Measurements from ENCODE around the gene ANKRD13C.

Gene ANKRD13C

GRCh38 chr1:70295749-70296148 is 58.8 kb downstream of the ANKRD13C start:
- no peak for DNase-seq (ENCODE audit: low read depth)

GRCh38 chr1:70293186-70293843 is 61.2 kb downstream of the ANKRD13C start:
- no peak for DNase-seq (ENCODE audit: low read depth)

GRCh38 chr1:70290218-70290617 is 64.3 kb downstream of the ANKRD13C start:
- DNase-seq (ENCODE audit: low read depth): no peak

DNA sequence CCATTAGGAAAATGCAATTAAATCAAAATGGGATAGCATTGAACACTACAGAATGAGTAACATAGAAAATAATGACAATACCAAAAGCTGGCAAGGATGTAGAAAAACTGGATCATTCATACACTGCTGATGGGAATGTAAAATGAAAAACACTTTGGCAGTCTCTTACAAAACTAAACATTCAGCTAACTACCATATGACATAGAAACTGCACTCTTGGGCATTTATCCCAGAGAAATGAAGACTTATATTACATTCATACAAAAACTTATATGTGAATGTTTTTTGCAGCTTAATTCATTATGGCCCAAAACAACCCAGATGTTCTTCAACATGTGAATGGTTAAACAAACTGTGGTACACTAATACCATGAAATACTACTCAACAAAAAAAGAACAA is 66.4 kb downstream of the ANKRD13C start:
- no peak for DNase-seq (ENCODE audit: low read depth)

DNA sequence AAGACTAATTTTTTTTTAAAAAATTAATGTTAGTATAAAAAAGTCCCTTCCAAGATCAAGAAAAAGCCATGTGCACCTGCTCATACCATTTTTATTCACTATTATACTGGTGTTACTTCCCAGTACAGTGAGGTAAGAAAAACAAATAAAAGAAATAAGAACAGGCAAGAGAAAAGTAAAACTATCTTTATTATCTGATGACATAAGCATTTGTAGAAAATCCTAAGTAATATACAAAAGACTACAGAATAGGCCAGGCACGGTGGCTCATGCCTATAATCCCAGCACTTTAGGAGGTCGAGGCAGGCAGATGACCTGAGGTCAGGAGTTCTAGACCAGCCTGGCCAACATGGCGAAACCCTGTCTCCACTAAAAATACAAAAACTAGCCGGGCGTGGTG is 68.1 kb downstream of the ANKRD13C start:
- DNase-seq (ENCODE audit: low read depth): no peak

DNA sequence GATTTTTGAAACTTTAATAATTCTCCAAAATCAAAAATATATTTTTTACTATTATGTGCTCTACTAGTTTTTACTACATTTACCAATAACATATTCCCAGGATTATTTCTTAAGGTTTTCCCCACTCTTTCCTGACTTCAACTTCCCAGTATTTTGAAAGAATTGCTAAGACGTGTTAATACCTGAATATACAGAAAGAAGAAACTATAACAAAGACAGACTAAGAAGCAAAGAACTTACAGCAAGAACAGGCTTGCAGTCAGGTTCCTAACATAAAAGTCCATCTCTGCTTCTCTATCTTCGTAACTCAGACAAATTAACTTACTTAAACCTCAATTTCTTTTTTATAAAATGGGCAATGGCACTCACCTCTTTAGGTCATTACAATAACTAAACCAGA is 70.2 kb downstream of the ANKRD13C start:
- DNase-seq (ENCODE audit: low read depth): no peak

DNA sequence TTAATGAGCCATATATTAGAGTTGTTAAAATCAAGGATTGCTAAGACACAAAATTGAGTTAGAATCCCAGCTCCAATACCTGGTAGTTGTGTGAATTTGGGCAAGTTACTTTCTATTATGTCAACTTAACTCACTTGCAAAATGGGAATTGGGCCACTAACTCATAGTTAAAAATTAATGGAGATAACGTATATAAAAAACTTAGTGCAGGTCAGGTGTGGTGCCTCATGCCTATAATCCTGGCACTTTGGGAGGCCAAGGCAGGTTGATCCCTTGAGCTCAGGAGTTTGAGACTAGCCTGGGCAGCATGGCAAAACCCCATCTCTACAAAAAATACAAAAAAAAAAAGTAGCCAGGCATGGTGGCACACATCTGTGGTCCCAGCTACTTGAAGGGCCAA is 75.8 kb downstream of the ANKRD13C start:
- DNase-seq (ENCODE audit: low read depth): no peak

- no peak for DNase-seq (ENCODE audit: low read depth)
Measured at GRCh38 chr1:70277875-70278274, 76.6 kb downstream of the ANKRD13C start.

DNA sequence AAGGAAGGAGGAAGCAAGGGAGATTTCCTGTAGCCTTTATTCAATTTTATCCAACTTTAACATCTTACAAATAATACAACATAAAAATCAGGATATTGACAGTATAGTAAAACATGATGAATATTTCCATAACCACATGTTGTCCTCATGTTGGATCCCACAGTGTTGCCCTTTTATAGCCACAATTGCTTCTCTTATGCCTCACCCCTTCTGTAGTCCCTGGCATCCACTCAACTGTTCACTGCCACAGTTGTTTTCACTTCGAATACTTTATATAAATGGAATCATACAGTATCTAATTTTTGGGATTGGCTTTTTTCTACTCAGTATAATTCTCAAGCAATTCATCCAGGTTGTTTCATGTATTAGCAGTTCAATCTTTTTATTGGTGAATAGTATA is 88.6 kb downstream of the ANKRD13C start:
- DNase-seq (ENCODE audit: low read depth): no peak

GRCh38 chr1:70264839-70265238 is 89.7 kb downstream of the ANKRD13C start:
- no peak for DNase-seq (ENCODE audit: low read depth)

- DNase-seq (ENCODE audit: low read depth): no peak
Measured at GRCh38 chr1:70256664-70257063, 97.9 kb downstream of the ANKRD13C start.

GRCh38 chr1:70248729-70249128 is 105.8 kb downstream of the ANKRD13C start:
- DNase-seq (ENCODE audit: low read depth): no peak

- DNase-seq (ENCODE audit: low read depth): no peak
Measured at GRCh38 chr1:70247768-70248167, 106.8 kb downstream of the ANKRD13C start.

DNA sequence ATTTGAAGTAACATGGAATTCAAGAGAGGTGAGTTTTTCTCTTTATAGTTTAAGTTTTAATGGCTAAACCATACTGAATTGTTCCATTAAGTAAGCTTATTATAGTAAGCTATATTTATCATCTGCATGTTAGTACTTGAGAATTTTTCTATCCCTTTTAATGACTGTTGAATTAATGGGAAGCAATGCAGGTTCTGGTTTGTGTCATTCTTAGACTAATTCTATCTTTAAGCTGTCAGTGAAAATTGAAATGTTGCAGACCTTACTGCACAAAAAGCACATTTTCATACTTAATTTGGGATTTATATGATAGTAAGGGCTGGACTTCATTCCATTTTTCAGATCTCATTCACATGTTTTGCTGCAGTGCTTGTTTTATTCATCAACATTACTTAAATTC is 107.4 kb downstream of the ANKRD13C start:
- DNase-seq (ENCODE audit: low read depth): no peak

DNA sequence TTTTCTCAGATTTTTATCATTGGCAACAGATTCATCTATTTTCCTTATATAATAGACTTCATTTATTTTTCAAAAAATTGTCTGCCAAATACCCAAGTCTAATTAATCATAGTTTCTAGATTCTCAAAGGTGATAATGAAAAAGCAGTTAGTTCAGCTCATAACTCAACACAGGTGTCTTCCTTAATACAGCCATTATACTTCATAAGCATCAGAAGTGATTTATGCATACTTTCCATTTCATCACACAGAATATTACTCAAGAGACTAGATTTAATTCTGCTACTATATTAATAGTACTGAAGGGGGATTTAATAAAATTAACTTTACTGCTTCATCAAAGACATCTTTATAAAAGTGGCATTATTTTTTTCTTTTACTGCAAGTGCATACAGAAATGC is 114.6 kb downstream of the ANKRD13C start:
- no peak for DNase-seq (ENCODE audit: low read depth)

- no peak for DNase-seq (ENCODE audit: low read depth)
Measured at GRCh38 chr1:70234733-70235132, 119.8 kb downstream of the ANKRD13C start.

- DNase-seq (ENCODE audit: low read depth): no peak
Measured at GRCh38 chr1:70231475-70231874, 123.0 kb downstream of the ANKRD13C start.

- DNase-seq (ENCODE audit: low read depth): no peak
Measured at GRCh38 chr1:70228670-70229069, 125.9 kb downstream of the ANKRD13C start.

GRCh38 chr1:70227439-70227838 is 127.1 kb downstream of the ANKRD13C start:
- DNase-seq (ENCODE audit: low read depth): no peak

DNA sequence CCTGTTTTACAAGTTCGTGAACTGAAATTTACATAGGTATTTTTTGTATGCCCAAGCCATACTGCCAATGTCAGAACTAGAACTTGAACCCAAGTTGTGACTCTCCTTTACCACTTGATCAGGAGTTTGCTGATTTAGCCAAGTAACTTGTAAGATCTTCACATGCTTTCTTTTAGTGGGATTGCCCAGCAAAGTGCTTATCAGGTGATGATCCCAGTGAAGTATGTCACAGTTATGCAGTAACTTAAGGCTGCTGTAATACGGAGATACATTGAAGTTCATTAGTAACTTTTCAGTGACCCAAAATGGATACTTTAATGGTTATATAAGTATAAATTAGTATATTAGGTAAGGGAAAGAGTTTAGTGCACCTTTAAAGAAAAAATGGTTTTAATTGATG is 129.6 kb downstream of the ANKRD13C start:
- DNase-seq (ENCODE audit: low read depth): no peak

GRCh38 chr1:70222716-70223235 is 131.7 kb downstream of the ANKRD13C start:
- DNase-seq (ENCODE audit: low read depth): no peak

DNA sequence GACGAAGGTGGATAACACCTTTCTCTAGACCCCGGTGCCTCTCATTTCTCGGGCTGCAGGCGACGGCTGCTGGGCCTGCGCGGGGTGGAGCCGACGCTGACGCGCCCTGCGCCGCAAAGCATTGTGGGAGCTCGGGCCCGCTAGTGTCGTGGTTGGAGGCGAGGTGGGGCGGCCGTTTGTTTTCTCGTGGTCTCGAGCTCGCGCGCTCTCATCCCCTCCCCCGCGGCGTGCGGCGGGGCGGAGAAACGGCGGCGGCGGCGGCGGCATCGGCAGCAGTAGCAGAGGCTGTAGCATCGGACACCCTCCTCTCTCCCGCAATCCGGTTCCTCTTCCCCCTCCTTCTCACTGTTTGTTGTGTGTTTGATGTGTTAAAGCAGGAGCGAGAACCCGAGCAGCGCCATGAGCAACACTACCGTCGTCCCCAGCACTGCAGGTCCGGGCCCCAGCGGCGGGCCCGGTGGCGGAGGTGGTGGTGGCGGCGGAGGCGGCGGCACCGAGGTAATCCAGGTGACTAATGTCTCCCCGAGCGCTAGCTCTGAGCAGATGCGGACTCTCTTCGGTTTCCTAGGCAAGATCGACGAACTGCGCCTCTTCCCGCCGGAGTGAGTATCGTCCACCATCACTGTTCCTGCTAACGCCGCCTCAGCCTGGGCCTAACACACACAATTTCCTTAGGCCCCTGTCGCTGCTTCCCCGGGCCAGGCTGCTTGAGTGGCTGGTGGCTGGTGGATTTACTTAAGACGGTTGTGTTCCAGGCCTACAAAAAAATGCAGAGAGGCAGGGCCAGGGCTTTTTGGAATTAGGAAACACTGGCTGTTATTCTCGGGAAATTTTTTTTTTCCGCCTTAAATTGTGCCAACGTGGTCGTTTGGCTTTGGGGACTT is 133.0 kb downstream of the ANKRD13C start, which contains the start of gene SRSF11:
Gene SRSF11 (plus strand): TSS at position 143 of the 884 bp plus-strand sequence. CDS start 257 bp downstream, at position 400.
- peak; percentile 94 for DNase-seq (ENCODE audit: low read depth)
